HepG2 (cell line): Measurements from ENCODE around the gene DNM3. TPM values are rescaled to one million over a fixed set of nuclear protein-coding genes. Genes with fewer than 3 reads are reported as not detected.

Experiments
- ATAC-seq: fragments of 200-7000 bp; cut with Tn5 transposase; 3 replicates; pipeline ENCODE4 v1.9.1; 2020; ENCODE audit warnings: mild to moderate bottlenecking, moderate library complexity
- BruUV-seq: library from RNA; stranded (reverse); fragments of 400-500 nt; replicated peaks from 2 replicates; lab custom pipeline; 2021; lab: Mats Ljungman, UMichigan
- CTCF ChIA-PET: fragments of 300-600 bp; formaldehyde crosslinking; extraction: SDS; loops from one replicate; lab custom pipeline; 2021; ENCODE audit warnings: low total read pairs, inconsistent platforms, low intra/inter-chr PET ratio; lab: Yijun Ruan, JAX
- POLR2A ChIA-PET: fragments of 350-600 bp; sonication (Branson Sonifier 250); formaldehyde crosslinking; loops from one replicate; lab custom pipeline; 2020; ENCODE audit warnings: antibody characterized with exemption, inconsistent platforms; lab: Yijun Ruan, JAX
- DNase-seq: peaks from one replicate; pipeline ENCODE4 v3.0.0-alpha.2; 2015; ENCODE audit warnings: low spot score
- FAIRE-seq: peaks from 3 replicates; lab custom pipeline; 2011; peaks lifted over from hg19 to GRCh38; lab: Jason Lieb, UNC
- H2AFZ ChIP-seq: one replicate; pipeline ENCODE4 v1.6.1; 2011; ENCODE audit warnings: low read length, inconsistent platforms
- H3K27ac ChIP-seq: fragments of 300-600 bp; 3 replicates; pipeline ENCODE4 v1.8.0; 2011; ENCODE audit warnings: mixed run types, mild to moderate bottlenecking, mixed read lengths, low read length, inconsistent platforms; ENCODE audit not compliant: insufficient read depth; ENCODE audit errors: extremely low read length
- H3K27me3 ChIP-seq, 2 experiments: fragments of 200-600 bp in 1 of 2; 2 replicates in 1 of 2; 3 replicates in 1 of 2; pipeline versions ENCODE4 v1.6.0 to v1.8.0; 2011; ENCODE audit warnings: low read length in 2 of 2, mild to moderate bottlenecking in 2 of 2, moderate library complexity in 2 of 2, inconsistent platforms in 1 of 2; ENCODE audit not compliant: insufficient read depth in 2 of 2, control insufficient read depth in 1 of 2
- H3K36me3 ChIP-seq, 2 experiments: fragments of 200-600 bp in 1 of 2; replicated peaks in 1 of 2; 2 replicates in 1 of 2; 3 replicates in 1 of 2; pipeline versions ENCODE4 v1.5.1 to v1.8.0; 2011; ENCODE audit warnings: low read length in 2 of 2, inconsistent platforms in 1 of 2; ENCODE audit not compliant: insufficient read depth in 2 of 2, control insufficient read depth in 1 of 2
- H3K4me1 ChIP-seq: 2 replicates; pipeline ENCODE4 v1.5.1; 2012; ENCODE audit warnings: low read length, inconsistent platforms; ENCODE audit not compliant: insufficient read depth
- H3K4me2 ChIP-seq: 2 replicates; pipeline ENCODE4 v1.6.0; 2011; ENCODE audit warnings: low read depth, low read length, inconsistent platforms
- H3K4me3 ChIP-seq, 3 experiments: fragments of 200-600 bp in 1 of 3; sonication (generic), shearing (Covaris generic) in 1 of 3; replicated peaks in 1 of 3; 2 replicates each; pipeline ENCODE4 v1.5.1; 2011 to 2016; ENCODE audit warnings: low read length in 3 of 3, inconsistent platforms in 2 of 3, low read depth in 2 of 3, mild to moderate bottlenecking in 2 of 3, control low read depth in 1 of 3, mixed read lengths in 1 of 3; ENCODE audit not compliant: insufficient read depth in 1 of 3
- H3K79me2 ChIP-seq: one replicate; pipeline ENCODE4 v1.6.1; 2011; ENCODE audit warnings: low read length, inconsistent platforms; ENCODE audit not compliant: insufficient read depth
- H3K9ac ChIP-seq: 2 replicates; pipeline ENCODE4 v1.6.0; 2011; ENCODE audit warnings: mild to moderate bottlenecking, low read depth, low read length, inconsistent platforms; ENCODE audit not compliant: insufficient read depth
- H3K9me3 ChIP-seq: 2 replicates; pipeline ENCODE4 v1.5.1; 2012; ENCODE audit warnings: mild to moderate bottlenecking, low read length
- H4K20me1 ChIP-seq: 2 replicates; pipeline ENCODE4 v1.6.0; 2011; ENCODE audit warnings: inconsistent platforms, mild to moderate bottlenecking, low read length, moderate library complexity; ENCODE audit not compliant: insufficient read depth
- GABPB1 ChIP-seq: IDR thresholded peaks from 2 replicates; pipeline ENCODE4 v1.6.1; 2016; ENCODE audit warnings: mild to moderate bottlenecking, missing genetic modification reagents, moderate library complexity, missing compliant biosample characterization
- HMG20B ChIP-seq: conservative IDR thresholded peaks from 2 replicates; pipeline ENCODE4 v1.6.1; 2016; ENCODE audit warnings: missing genetic modification reagents, missing compliant biosample characterization
- NR2F6 ChIP-seq, 2 experiments: IDR thresholded peaks; 2 replicates each; pipeline ENCODE4 v1.6.1; 2016; ENCODE audit warnings: antibody characterized with exemption in 1 of 2, mild to moderate bottlenecking in 1 of 2
- NRL ChIP-seq: sonication (generic); formaldehyde crosslinking; IDR thresholded peaks from 2 replicates; pipeline ENCODE4 v1.5.0; 2020; ENCODE audit warnings: missing genetic modification reagents, mild to moderate bottlenecking, moderate library complexity, borderline replicate concordance
- SOX5 ChIP-seq: IDR thresholded peaks from 2 replicates; pipeline ENCODE4 v1.6.1; 2016; ENCODE audit warnings: borderline replicate concordance
- SP1 ChIP-seq, 2 experiments: fragments of 450-650 bp in 1 of 2; sonication (generic) in 1 of 2; formaldehyde crosslinking in 1 of 2; IDR thresholded peaks; 2 replicates each; pipeline versions ENCODE4 v1.4.0 to v1.6.1; 2016 to 2020; ENCODE audit warnings: missing genetic modification reagents in 1 of 2
- TFDP2 ChIP-seq: sonication (generic); formaldehyde crosslinking; IDR thresholded peaks from 2 replicates; pipeline ENCODE4 v1.4.0; 2020; ENCODE audit warnings: missing genetic modification reagents
- WGBS: methylation state at CpG from one replicate; pipeline ENCODE4 v1.1.6; 2017; ENCODE audit warnings: low lambda C conversion rate; 5-methylcytosine and 5-hydroxymethylcytosine counted together
- in situ Hi-C: cut with HindIII; loops from 2 replicates; pipeline ENCODE4 v1.10.0; 2017; ENCODE audit warnings: low pct_unique_long_range_greater_than_20kb; ENCODE audit not compliant: extremely low pct_ligation_motif_present
- intact Hi-C: fragments of 100-400 bp; cut with micrococcal nuclease; formaldehyde crosslinking; loops from one replicate; pipeline ENCODE4 v1.10.0; 2022; ENCODE audit not compliant: unreplicated experiment
- polyA plus RNA-seq, 8 experiments: library from polyadenylated mRNA; depleted of rRNA in 3 of 8; stranded (reverse) in 7 of 8; unstranded in 1 of 8; fragments of >200 nt; fragmentation: Illumina TruSeq in 4 of 8; extraction: Trizol in 4 of 8; gene quantifications; 2 replicates each; pipeline versions ENCODE4 v1.2.1 to v1.2.3, GENCODE V29; 2011 to 2016; ENCODE audit warnings: low read depth in 4 of 8, missing spikeins in 1 of 8, mixed read lengths in 1 of 8; ENCODE audit not compliant: insufficient read depth in 1 of 8
- total RNA-seq, 5 experiments: library from RNA; depleted of rRNA; stranded (reverse); fragments of >200 nt; fragmentation: Illumina TruSeq; extraction: Trizol; gene quantifications; 2 replicates each; pipeline ENCODE4 v1.2.3, GENCODE V29; 2016; ENCODE audit warnings: low read depth in 1 of 5
- TF ChIP-seq, protein P1 (sequence below): sonication (generic); formaldehyde crosslinking; IDR thresholded peaks from 2 replicates; pipeline ENCODE4 v1.8.1; 2023; ENCODE audit warnings: mild to moderate bottlenecking, missing genetic modification reagents

The DNM3 gene
- total and polyA plus RNA-seq, 2 of the 13 experiments (the other 11 are each of a cell fraction or from before 2014, with no cell fraction given), result 0.05 TPM; not detected in 1

- intact Hi-C loops (no loop called here), in situ Hi-C loops (no loop called here)
- ATAC-seq, result no peak
- Histone ChIP-seq H3K27ac (no peak overlapping the region), H3K36me3 (no peaks in the 10 kb centered on the region), H2AFZ (no peak overlapping the region), H4K20me1 (no peaks in the 10 kb centered on the region), H3K79me2 (no peaks in the 10 kb centered on the region), H3K9me3 (no peaks in the 10 kb centered on the region), H3K4me2 (no peak overlapping the region)
- ChIA-PET POLR2A (no interaction called here), CTCF (no interaction called here)
- no peak for DNase-seq
- no TSS peak for BruUV-seq
- no peak for TF ChIP-seq SOX5 (CRISPR knock-in tag)
- TF ChIP-seq NR2F6 (IDR thresholded peaks at IDR 0.05), result no peak
- TF ChIP-seq NR2F6 (CRISPR knock-in tag; IDR thresholded peaks at IDR 0.05), result no peak
- TF ChIP-seq HMG20B (CRISPR knock-in tag), result no peak
- TF ChIP-seq TFDP2 (CRISPR knock-in tag), result no peak
- no peak for TF ChIP-seq NRL (CRISPR knock-in tag)
- TF ChIP-seq, protein P1, sequence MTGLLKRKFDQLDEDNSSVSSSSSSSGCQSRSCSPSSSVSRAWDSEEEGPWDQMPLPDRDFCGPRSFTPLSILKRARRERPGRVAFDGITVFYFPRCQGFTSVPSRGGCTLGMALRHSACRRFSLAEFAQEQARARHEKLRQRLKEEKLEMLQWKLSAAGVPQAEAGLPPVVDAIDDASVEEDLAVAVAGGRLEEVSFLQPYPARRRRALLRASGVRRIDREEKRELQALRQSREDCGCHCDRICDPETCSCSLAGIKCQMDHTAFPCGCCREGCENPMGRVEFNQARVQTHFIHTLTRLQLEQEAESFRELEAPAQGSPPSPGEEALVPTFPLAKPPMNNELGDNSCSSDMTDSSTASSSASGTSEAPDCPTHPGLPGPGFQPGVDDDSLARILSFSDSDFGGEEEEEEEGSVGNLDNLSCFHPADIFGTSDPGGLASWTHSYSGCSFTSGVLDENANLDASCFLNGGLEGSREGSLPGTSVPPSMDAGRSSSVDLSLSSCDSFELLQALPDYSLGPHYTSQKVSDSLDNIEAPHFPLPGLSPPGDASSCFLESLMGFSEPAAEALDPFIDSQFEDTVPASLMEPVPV, result no peak
- no peak for TF ChIP-seq SP1 (IDR thresholded peaks at IDR 0.05)
- no peak for TF ChIP-seq SP1 (CRISPR knock-in tag; IDR thresholded peaks at IDR 0.05)
- no peak for TF ChIP-seq GABPB1 (CRISPR knock-in tag)
- TF ChIP-seq, all 625 proteins: peak for 0
- H3K27me3 ChIP-seq, result no peaks in the 10 kb centered on the region
- FAIRE-seq, result no peak
- H3K4me1 ChIP-seq, result no peaks in the 10 kb centered on the region
- 15% methylated on average over 6 of the region's 6 CpGs for WGBS
- H3K9ac ChIP-seq, result no peak overlapping the region
- no peak overlapping the region for H3K4me3 ChIP-seq
Observed at GRCh38 chr1:171865106-171865505, 23.8 kb downstream of the DNM3 start.
